ENCODE results near the gene SPINT4.

The SPINT4 gene

GRCh38 chr20:45774945-45775344 lies 52.8 kb downstream of the SPINT4 start:
- no peak for TF ChIP-seq CTCF (IDR thresholded peaks at IDR 0.05)

GRCh38 chr20:45775411-45775810 lies 53.3 kb downstream of the SPINT4 start:
- TF ChIP-seq CTCF (IDR thresholded peaks at IDR 0.05), result no peak
